Measurements from ENCODE around the gene OR7G1.

The OR7G1 gene

DNA sequence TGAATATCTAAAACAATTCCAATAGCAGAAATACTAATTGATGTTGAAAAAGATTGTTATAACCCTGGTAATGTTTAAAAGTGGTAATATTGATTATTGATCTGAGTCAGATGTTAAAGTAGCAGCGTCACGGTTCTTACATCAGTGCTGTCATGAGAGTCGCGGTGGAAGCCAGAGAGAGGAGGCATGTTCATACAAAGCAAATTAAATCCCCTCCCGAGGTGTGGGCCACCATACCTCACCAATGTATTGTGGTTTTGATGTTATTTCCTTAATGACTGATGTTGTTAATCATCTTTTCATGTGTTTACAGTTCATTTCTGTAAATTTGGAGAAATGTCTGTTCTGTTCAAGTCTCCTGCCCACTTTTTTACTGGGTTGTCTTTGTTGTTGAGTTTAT lies 35.8 kb upstream of the OR7G1 start:
- Histone ChIP-seq H3K27me3 (ENCODE audit: low read length) (no peaks in the 10 kb centered on the region), H3K36me3 (ENCODE audit: low read length) (peaks cover 36% of the 10 kb centered on the region), H3K4me3 (ENCODE audit: insufficient read depth, low read length, poor library complexity, severe bottlenecking) (no peak overlapping the region), H3K9me2 (replicated peaks; ENCODE audit: insufficient read depth, low read length) (no peaks in the 10 kb centered on the region), H3F3A (ENCODE audit: insufficient read depth) (no peaks in the 10 kb centered on the region), H3K9me3 (ENCODE audit: insufficient read depth, low read length) (peaks cover 10% of the 10 kb centered on the region; the same call in 1 of the 2 replicates), H3K4me2 (ENCODE audit: low read depth, low read length, poor library complexity, severe bottlenecking) (no peak overlapping the region), H3K79me2 (ENCODE audit: insufficient read depth, low read length) (peaks cover 100% of the 10 kb centered on the region), H3K9ac (ENCODE audit: low read length) (no peak overlapping the region), H4K20me1 (ENCODE audit: low read depth, low read length) (peaks cover 13% of the 10 kb centered on the region; the same call in 1 of the 2 replicates), H3K27ac (ENCODE audit: low read depth, low read length) (no peak overlapping the region), H2AFZ (ENCODE audit: low read depth, low read length, severe bottlenecking) (no peak overlapping the region)
- TF ChIP-seq EZH2phosphoT487 (conservative IDR thresholded peaks at IDR 0.05; ENCODE audit: low read length) = no peak
- TF ChIP-seq, protein P1, sequence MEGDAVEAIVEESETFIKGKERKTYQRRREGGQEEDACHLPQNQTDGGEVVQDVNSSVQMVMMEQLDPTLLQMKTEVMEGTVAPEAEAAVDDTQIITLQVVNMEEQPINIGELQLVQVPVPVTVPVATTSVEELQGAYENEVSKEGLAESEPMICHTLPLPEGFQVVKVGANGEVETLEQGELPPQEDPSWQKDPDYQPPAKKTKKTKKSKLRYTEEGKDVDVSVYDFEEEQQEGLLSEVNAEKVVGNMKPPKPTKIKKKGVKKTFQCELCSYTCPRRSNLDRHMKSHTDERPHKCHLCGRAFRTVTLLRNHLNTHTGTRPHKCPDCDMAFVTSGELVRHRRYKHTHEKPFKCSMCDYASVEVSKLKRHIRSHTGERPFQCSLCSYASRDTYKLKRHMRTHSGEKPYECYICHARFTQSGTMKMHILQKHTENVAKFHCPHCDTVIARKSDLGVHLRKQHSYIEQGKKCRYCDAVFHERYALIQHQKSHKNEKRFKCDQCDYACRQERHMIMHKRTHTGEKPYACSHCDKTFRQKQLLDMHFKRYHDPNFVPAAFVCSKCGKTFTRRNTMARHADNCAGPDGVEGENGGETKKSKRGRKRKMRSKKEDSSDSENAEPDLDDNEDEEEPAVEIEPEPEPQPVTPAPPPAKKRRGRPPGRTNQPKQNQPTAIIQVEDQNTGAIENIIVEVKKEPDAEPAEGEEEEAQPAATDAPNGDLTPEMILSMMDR (IDR thresholded peaks at IDR 0.05; ENCODE audit: insufficient read depth, low read length, poor library complexity, severe bottlenecking) = no peak

DNA sequence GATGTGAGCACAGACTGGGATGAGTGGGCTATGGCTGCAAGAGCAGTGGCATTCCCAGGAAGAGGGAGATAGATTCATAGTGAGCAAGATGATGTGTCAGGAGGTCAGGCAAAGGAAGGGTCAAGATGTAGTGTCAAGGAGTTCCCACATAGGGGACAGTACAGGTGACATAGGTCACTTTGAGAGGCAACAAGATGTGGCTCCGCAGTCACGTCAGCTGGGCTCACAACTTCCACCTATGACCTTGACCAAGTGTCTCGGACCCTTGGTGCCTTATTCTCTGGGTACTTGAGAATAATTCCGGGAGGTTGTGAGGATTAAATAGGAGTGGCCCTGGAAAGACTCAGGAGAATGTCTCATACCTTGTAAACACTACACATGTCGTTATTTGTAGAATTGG lies 35.1 kb upstream of the OR7G1 start:
- Histone ChIP-seq H3K9ac (ENCODE audit: low read length) (no peak overlapping the region), H3F3A (ENCODE audit: insufficient read depth) (no peaks in the 10 kb centered on the region), H2AFZ (ENCODE audit: low read depth, low read length, severe bottlenecking) (no peak overlapping the region), H3K36me3 (ENCODE audit: low read length) (peaks cover 40% of the 10 kb centered on the region), H3K27me3 (ENCODE audit: low read length) (no peaks in the 10 kb centered on the region), H3K27ac (ENCODE audit: low read depth, low read length) (no peak overlapping the region), H3K9me2 (replicated peaks; ENCODE audit: insufficient read depth, low read length) (no peaks in the 10 kb centered on the region), H3K9me3 (ENCODE audit: insufficient read depth, low read length) (peaks cover 11% of the 10 kb centered on the region; the same call in 1 of the 2 replicates), H4K20me1 (ENCODE audit: low read depth, low read length) (peaks cover 13% of the 10 kb centered on the region; the same call in 1 of the 2 replicates), H3K4me2 (ENCODE audit: low read depth, low read length, poor library complexity, severe bottlenecking) (no peak overlapping the region), H3K4me3 (ENCODE audit: insufficient read depth, low read length, poor library complexity, severe bottlenecking) (no peak overlapping the region), H3K79me2 (ENCODE audit: insufficient read depth, low read length) (peaks cover 100% of the 10 kb centered on the region)
- TF ChIP-seq EZH2phosphoT487 (conservative IDR thresholded peaks at IDR 0.05; ENCODE audit: low read length) = no peak
- TF ChIP-seq, protein P1 (IDR thresholded peaks at IDR 0.05; ENCODE audit: insufficient read depth, low read length, poor library complexity, severe bottlenecking) = no peak

DNA sequence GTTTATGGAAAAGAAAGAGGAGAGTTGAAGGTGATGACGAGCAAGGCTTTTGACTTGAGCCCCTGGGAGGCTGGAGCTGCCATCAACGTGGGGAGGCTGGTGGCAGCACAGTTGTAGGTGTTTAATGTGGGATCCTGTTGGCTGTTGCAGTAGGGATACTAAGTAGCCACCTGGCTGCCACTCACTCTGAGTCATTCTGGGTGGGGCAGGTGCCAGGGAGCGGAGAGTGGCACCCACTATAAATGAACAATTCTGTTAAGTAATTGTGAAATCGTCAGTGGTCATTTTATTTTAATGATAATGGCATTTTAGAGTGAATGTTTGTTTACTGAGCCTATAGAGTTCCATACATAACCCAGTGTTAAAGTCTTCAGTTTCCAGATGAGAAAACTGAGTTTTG lies 34.4 kb upstream of the OR7G1 start:
- H3K9me3 ChIP-seq (ENCODE audit: insufficient read depth, low read length) = peaks cover 17% of the 10 kb centered on the region
- peaks cover 8% of the 10 kb centered on the region; the same call in 1 of the 2 replicates for H4K20me1 ChIP-seq (ENCODE audit: low read depth, low read length)

More for the DNA sequence above, 34.4 kb upstream of the OR7G1 start:
- Histone ChIP-seq H3K4me2 (ENCODE audit: low read depth, low read length, poor library complexity, severe bottlenecking) (no peak overlapping the region), H3K4me3 (ENCODE audit: insufficient read depth, low read length, poor library complexity, severe bottlenecking) (no peak overlapping the region), H3F3A (ENCODE audit: insufficient read depth) (no peaks in the 10 kb centered on the region), H3K9ac (ENCODE audit: low read length) (no peak overlapping the region), H3K9me2 (replicated peaks; ENCODE audit: insufficient read depth, low read length) (no peaks in the 10 kb centered on the region), H3K36me3 (ENCODE audit: low read length) (peaks cover 47% of the 10 kb centered on the region), H2AFZ (ENCODE audit: low read depth, low read length, severe bottlenecking) (no peak overlapping the region), H3K27ac (ENCODE audit: low read depth, low read length) (no peak overlapping the region), H3K27me3 (ENCODE audit: low read length) (no peaks in the 10 kb centered on the region), H3K79me2 (ENCODE audit: insufficient read depth, low read length) (peaks cover 100% of the 10 kb centered on the region)
- TF ChIP-seq EZH2phosphoT487 (conservative IDR thresholded peaks at IDR 0.05; ENCODE audit: low read length) = no peak
- TF ChIP-seq, protein P1 (IDR thresholded peaks at IDR 0.05; ENCODE audit: insufficient read depth, low read length, poor library complexity, severe bottlenecking) = no peak

Data from SU-DHL-6 (cell line).